ENCODE results near the gene PDE7B. TPM values are rescaled to one million over a fixed set of nuclear protein-coding genes. Genes with fewer than 3 reads are reported as not detected.

The PDE7B gene
- total RNA-seq, 1 experiment from 2014 or later: not detected

DNA sequence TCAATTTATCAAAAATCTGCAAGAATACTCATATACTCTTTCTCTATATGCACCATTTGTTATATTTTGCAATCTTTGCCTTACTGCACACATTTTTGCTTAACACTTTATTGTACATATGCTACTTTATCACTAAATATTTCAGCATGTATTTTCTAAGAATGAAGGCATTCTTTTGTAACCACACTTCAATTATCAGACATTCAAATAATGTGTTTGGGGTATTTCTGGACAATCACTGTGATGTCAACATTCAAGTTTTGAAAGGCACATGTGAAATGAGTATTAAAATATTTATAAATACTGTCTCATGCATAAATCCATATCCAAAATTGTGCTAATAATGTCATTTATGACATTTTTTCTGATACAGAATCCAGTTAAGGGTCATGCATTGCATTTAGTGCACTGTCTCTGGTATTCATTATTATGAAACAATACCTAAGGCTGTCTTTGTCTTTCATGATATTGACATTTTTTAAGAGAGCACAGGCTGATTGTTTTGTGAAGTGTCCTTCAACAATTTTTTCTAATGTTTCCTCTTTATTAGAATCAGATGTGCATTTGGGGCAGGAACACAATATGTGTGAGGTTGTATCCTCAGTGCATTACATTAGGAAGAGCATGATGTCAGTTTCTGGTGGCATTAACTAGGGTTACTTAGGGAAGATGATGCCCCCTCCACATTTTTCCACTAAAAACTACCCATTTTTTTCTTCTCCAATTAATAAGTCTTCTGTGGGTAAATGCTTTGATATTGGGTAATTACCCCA, 292.9 kb downstream of the PDE7B start:
- no peaks in the 10 kb centered on the region; the same call in 1 of the 2 replicates for H3K27me3 Mint-ChIP-seq (ENCODE audit: low read depth)
- DNase-seq (ENCODE audit: low spot score): no peak
- no peaks in the 10 kb centered on the region for H3K4me1 Mint-ChIP-seq
- CTCF ChIA-PET: no interaction called here
- TF ChIP-seq ATF1 (CRISPR knock-in tag; IDR thresholded peaks at IDR 0.05): no peak
- TF ChIP-seq, protein P1, sequence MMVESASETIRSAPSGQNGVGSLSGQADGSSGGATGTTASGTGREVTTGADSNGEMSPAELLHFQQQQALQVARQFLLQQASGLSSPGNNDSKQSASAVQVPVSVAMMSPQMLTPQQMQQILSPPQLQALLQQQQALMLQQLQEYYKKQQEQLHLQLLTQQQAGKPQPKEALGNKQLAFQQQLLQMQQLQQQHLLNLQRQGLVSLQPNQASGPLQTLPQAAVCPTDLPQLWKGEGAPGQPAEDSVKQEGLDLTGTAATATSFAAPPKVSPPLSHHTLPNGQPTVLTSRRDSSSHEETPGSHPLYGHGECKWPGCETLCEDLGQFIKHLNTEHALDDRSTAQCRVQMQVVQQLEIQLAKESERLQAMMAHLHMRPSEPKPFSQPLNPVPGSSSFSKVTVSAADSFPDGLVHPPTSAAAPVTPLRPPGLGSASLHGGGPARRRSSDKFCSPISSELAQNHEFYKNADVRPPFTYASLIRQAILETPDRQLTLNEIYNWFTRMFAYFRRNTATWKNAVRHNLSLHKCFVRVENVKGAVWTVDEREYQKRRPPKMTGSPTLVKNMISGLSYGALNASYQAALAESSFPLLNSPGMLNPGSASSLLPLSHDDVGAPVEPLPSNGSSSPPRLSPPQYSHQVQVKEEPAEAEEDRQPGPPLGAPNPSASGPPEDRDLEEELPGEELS (CRISPR knock-in tag; IDR thresholded peaks at IDR 0.05): no peak
- no peak for TF ChIP-seq GRHL2 (CRISPR knock-in tag; IDR thresholded peaks at IDR 0.05; ENCODE audit: insufficient replicate concordance, severe bottlenecking)
- no peak for TF ChIP-seq NFATC4 (CRISPR knock-in tag; IDR thresholded peaks at IDR 0.05)
- TF ChIP-seq ZNF317 (CRISPR knock-in tag; IDR thresholded peaks at IDR 0.05; ENCODE audit: borderline replicate concordance, low read depth): no peak
- TF ChIP-seq ELF4 (CRISPR knock-in tag; IDR thresholded peaks at IDR 0.05; ENCODE audit: low read depth): no peak
- TF ChIP-seq NR2C2 (CRISPR knock-in tag; IDR thresholded peaks at IDR 0.05): no peak
- TF ChIP-seq, protein P2, sequence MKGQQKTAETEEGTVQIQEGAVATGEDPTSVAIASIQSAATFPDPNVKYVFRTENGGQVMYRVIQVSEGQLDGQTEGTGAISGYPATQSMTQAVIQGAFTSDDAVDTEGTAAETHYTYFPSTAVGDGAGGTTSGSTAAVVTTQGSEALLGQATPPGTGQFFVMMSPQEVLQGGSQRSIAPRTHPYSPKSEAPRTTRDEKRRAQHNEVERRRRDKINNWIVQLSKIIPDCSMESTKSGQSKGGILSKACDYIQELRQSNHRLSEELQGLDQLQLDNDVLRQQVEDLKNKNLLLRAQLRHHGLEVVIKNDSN (CRISPR knock-in tag; IDR thresholded peaks at IDR 0.05): no peak
- H3K9me3 Mint-ChIP-seq: peaks cover 14% of the 10 kb centered on the region
- H3K4me3 Mint-ChIP-seq: no peak overlapping the region
- H3K36me3 Mint-ChIP-seq: no peaks in the 10 kb centered on the region
- H3K27ac Mint-ChIP-seq: no peak overlapping the region
- POLR2A ChIA-PET: no interaction called here
- ATAC-seq: no peak

DNA sequence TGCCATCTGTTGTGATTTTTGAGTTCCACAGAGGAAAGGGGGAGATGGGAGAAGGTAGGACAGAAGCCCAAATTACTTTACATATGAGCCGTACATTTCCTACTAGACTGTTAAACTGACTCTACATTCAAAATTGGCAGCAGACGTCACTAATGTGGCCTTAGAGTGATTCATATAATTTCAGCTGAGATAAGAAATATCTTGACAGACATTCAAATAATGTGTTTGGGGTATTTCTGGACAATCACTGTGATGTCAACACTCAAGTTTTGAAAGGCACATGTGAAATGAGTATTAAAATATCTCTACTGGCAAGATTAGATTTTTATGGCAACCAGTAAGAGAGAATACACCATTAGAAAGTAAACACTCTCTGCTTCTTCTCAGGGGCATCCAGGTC, 294.6 kb downstream of the PDE7B start:
- Mint-ChIP-seq H3K9me3 (peaks cover 8% of the 10 kb centered on the region), H3K36me3 (no peaks in the 10 kb centered on the region), H3K4me1 (no peaks in the 10 kb centered on the region), H3K27me3 (ENCODE audit: low read depth) (no peaks in the 10 kb centered on the region; the same call in 1 of the 2 replicates), H3K4me3 (no peak overlapping the region), H3K27ac (no peak overlapping the region)
- POLR2A ChIA-PET: no interaction called here
- TF ChIP-seq GTF2I (CRISPR knock-in tag; conservative IDR thresholded peaks at IDR 0.05) (no peak), SOX15 (CRISPR knock-in tag; IDR thresholded peaks at IDR 0.05) (no peak), JUN (CRISPR knock-in tag; IDR thresholded peaks at IDR 0.05) (no peak), ATF1 (CRISPR knock-in tag; IDR thresholded peaks at IDR 0.05) (no peak)
- TF ChIP-seq, protein P1 (CRISPR knock-in tag; IDR thresholded peaks at IDR 0.05): no peak
- TF ChIP-seq, protein P3, sequence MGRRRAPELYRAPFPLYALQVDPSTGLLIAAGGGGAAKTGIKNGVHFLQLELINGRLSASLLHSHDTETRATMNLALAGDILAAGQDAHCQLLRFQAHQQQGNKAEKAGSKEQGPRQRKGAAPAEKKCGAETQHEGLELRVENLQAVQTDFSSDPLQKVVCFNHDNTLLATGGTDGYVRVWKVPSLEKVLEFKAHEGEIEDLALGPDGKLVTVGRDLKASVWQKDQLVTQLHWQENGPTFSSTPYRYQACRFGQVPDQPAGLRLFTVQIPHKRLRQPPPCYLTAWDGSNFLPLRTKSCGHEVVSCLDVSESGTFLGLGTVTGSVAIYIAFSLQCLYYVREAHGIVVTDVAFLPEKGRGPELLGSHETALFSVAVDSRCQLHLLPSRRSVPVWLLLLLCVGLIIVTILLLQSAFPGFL (CRISPR knock-in tag; IDR thresholded peaks at IDR 0.05; ENCODE audit: borderline replicate concordance): no peak
- TF ChIP-seq, protein P4, sequence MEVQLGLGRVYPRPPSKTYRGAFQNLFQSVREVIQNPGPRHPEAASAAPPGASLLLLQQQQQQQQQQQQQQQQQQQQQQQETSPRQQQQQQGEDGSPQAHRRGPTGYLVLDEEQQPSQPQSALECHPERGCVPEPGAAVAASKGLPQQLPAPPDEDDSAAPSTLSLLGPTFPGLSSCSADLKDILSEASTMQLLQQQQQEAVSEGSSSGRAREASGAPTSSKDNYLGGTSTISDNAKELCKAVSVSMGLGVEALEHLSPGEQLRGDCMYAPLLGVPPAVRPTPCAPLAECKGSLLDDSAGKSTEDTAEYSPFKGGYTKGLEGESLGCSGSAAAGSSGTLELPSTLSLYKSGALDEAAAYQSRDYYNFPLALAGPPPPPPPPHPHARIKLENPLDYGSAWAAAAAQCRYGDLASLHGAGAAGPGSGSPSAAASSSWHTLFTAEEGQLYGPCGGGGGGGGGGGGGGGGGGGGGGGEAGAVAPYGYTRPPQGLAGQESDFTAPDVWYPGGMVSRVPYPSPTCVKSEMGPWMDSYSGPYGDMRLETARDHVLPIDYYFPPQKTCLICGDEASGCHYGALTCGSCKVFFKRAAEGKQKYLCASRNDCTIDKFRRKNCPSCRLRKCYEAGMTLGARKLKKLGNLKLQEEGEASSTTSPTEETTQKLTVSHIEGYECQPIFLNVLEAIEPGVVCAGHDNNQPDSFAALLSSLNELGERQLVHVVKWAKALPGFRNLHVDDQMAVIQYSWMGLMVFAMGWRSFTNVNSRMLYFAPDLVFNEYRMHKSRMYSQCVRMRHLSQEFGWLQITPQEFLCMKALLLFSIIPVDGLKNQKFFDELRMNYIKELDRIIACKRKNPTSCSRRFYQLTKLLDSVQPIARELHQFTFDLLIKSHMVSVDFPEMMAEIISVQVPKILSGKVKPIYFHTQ (CRISPR knock-in tag; IDR thresholded peaks at IDR 0.05): no peak
- TF ChIP-seq, protein P5, sequence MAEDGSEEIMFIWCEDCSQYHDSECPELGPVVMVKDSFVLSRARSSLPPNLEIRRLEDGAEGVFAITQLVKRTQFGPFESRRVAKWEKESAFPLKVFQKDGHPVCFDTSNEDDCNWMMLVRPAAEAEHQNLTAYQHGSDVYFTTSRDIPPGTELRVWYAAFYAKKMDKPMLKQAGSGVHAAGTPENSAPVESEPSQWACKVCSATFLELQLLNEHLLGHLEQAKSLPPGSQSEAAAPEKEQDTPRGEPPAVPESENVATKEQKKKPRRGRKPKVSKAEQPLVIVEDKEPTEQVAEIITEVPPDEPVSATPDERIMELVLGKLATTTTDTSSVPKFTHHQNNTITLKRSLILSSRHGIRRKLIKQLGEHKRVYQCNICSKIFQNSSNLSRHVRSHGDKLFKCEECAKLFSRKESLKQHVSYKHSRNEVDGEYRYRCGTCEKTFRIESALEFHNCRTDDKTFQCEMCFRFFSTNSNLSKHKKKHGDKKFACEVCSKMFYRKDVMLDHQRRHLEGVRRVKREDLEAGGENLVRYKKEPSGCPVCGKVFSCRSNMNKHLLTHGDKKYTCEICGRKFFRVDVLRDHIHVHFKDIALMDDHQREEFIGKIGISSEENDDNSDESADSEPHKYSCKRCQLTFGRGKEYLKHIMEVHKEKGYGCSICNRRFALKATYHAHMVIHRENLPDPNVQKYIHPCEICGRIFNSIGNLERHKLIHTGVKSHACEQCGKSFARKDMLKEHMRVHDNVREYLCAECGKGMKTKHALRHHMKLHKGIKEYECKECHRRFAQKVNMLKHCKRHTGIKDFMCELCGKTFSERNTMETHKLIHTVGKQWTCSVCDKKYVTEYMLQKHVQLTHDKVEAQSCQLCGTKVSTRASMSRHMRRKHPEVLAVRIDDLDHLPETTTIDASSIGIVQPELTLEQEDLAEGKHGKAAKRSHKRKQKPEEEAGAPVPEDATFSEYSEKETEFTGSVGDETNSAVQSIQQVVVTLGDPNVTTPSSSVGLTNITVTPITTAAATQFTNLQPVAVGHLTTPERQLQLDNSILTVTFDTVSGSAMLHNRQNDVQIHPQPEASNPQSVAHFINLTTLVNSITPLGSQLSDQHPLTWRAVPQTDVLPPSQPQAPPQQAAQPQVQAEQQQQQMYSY (CRISPR knock-in tag; IDR thresholded peaks at IDR 0.05): no peak
- TF ChIP-seq, protein P6, sequence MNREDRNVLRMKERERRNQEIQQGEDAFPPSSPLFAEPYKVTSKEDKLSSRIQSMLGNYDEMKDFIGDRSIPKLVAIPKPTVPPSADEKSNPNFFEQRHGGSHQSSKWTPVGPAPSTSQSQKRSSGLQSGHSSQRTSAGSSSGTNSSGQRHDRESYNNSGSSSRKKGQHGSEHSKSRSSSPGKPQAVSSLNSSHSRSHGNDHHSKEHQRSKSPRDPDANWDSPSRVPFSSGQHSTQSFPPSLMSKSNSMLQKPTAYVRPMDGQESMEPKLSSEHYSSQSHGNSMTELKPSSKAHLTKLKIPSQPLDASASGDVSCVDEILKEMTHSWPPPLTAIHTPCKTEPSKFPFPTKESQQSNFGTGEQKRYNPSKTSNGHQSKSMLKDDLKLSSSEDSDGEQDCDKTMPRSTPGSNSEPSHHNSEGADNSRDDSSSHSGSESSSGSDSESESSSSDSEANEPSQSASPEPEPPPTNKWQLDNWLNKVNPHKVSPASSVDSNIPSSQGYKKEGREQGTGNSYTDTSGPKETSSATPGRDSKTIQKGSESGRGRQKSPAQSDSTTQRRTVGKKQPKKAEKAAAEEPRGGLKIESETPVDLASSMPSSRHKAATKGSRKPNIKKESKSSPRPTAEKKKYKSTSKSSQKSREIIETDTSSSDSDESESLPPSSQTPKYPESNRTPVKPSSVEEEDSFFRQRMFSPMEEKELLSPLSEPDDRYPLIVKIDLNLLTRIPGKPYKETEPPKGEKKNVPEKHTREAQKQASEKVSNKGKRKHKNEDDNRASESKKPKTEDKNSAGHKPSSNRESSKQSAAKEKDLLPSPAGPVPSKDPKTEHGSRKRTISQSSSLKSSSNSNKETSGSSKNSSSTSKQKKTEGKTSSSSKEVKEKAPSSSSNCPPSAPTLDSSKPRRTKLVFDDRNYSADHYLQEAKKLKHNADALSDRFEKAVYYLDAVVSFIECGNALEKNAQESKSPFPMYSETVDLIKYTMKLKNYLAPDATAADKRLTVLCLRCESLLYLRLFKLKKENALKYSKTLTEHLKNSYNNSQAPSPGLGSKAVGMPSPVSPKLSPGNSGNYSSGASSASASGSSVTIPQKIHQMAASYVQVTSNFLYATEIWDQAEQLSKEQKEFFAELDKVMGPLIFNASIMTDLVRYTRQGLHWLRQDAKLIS (CRISPR knock-in tag; IDR thresholded peaks at IDR 0.05; ENCODE audit: borderline replicate concordance): no peak
- CTCF ChIA-PET: no interaction called here
- DNase-seq (ENCODE audit: low spot score) (no peak), ATAC-seq (no peak)

Measured in WTC11 (cell line).